GM12801 (cell line): ENCODE data around the gene SH2D3A.

Experiments used
- CTCF ChIP-seq: IDR thresholded peaks from one replicate; pipeline ENCODE4 v1.5.1; 2011; ENCODE audit warnings: control low read depth; ENCODE audit not compliant: insufficient read length; ENCODE audit errors: extremely low read depth

The SH2D3A gene

GRCh38 chr19:6736169-6736916, 30.9 kb downstream of the SH2D3A start:
- no peak for TF ChIP-seq CTCF

- TF ChIP-seq CTCF, result no peak
Measured at GRCh38 chr19:6735181-6735911, 31.9 kb downstream of the SH2D3A start.

GRCh38 chr19:6734096-6734696, 33.0 kb downstream of the SH2D3A start:
- no peak for TF ChIP-seq CTCF

GRCh38 chr19:6733338-6734095, 33.7 kb downstream of the SH2D3A start:
- TF ChIP-seq CTCF, result no peak

- no peak for TF ChIP-seq CTCF
Measured at GRCh38 chr19:6732803-6733337, 34.4 kb downstream of the SH2D3A start.

- no peak for TF ChIP-seq CTCF
Measured at GRCh38 chr19:6731822-6732221, 35.4 kb downstream of the SH2D3A start.
